ENCODE data around the gene WNT2B. TPM values are rescaled to one million over a fixed set of nuclear protein-coding genes. Genes with fewer than 3 reads are reported as not detected.

WNT2B gene
- polyA plus RNA-seq, 3 donors = 0.52 to 2.6 (median 1.3) TPM

DNA sequence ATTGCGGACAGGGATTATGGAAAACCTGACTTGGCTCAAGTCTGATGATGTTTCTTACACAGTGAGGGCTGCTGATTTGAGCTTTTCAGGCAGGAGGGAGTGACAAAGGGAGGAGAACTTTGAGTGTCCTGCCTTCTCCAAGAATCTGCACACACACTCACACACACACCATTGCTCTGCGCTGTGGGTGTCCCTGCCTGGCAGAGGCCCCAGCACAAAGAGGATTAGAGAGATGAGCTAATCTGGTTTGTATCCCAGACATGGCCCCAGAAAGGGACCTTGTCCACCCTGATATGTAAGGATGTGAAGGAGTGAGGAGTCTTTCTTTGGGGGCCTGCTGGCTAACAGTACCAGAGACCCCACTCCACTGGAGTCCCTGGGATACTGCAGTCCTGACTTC, 5.9 kb upstream of the WNT2B start:
- WGBS, 3 donors = 46 to 86% (median 64%) methylated on average over 2 of the region's 2 CpGs
- no peak overlapping the region for H3K27ac ChIP-seq (ENCODE audit: low read depth, low read length)

DNA sequence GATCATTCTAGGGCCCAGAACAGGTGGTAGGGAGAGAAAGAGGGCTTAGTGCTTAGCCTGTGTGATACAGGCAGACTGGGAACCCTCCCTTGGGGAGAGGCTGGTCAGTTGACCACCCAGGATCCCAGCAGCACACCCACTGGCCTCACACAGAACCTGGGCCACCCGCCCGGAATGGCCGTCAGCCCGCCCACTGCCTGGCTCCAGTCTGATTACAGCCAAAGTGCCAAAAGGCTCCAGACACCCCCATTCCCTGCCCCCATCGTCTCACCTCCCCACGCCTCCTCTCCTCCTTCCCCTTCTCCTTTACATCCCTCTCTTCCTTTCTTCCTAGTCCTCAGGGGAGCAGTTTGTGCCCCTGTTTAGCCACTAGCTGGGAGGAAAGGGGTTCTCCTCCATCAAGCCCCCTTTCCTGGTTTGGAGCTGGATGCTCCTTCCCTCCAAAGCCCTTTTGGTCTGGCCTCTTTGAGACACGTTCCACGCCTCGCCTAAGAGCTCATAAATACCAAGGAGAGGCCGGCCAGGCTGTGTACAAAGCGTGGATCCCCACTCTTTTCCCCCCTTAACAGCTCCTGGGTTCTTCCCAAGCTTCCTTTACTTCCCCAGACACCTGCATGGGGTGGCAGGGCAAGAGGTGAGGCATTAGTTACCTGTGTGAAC, 4.6 kb upstream of the WNT2B start:
- whole genome bisulfite sequencing, 3 donors = 71 to 80% (median 71%) methylated on average over 11 of the region's 11 CpGs
- H3K27ac ChIP-seq (ENCODE audit: low read depth, low read length) = no peak overlapping the region

DNA sequence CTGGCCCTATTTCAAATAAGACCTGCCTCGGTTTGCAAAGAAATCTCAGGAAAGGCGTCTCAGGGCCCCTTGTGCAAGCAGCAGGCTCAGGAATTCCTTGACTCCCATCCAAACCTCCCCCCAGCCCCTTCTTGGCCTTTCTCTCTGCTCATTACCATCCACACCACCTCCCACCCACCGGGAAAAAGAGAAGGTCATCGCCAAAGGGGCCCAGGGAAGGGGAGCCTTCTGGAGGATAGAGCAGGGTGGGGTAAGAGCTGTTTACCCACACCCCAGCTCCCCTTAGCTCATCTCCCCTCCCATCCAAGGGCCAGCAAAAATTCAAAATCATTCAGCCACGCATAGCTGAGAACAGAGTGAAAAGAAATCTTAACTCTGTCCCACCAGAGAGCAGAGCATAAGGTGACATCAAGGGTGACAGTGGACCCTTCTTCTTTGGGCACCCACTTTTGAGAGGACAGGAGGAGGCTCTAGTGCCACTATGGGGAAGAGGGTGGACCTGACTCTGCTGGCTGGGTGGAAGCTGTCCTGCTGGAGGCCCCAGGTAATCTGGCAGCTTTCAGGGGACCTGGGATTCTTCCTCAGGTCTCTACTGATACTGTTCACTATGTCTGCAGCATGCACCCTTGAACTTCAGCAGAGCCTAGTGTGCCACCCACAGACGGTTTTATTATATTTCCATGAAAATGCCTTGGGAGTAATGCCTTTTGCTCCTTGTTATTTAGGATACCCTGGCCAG, 3.9 kb upstream of the WNT2B start:
- no peak overlapping the region for H3K27ac ChIP-seq (ENCODE audit: low read depth, low read length)
- 61 to 71% (median 63%) methylated on average over 6 of the region's 6 CpGs for WGBS, 3 donors

DNA sequence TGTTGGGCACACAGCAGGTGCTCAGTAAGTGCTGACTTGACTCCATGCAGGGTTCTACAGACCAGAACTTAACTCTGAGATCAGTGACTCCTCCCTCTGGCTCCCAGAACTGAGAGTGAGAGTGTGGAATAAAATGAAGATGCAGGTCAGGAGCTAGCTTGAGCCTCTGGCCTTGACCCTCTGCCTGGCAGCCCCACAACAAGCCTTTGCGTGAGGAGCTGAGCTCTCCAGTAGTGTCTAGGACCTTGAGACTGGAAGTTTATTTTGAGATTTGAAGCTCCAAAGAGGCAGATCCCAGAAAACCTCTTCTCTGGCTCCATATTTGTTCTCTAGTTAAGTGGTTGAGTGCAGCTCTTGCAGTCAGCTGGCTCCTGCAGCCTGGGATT, 3.4 kb upstream of the WNT2B start:
- WGBS, 3 donors = 85% methylated on average over 1 of the region's 1 CpG
- H3K27ac ChIP-seq (ENCODE audit: low read depth, low read length) = no peak overlapping the region

DNA sequence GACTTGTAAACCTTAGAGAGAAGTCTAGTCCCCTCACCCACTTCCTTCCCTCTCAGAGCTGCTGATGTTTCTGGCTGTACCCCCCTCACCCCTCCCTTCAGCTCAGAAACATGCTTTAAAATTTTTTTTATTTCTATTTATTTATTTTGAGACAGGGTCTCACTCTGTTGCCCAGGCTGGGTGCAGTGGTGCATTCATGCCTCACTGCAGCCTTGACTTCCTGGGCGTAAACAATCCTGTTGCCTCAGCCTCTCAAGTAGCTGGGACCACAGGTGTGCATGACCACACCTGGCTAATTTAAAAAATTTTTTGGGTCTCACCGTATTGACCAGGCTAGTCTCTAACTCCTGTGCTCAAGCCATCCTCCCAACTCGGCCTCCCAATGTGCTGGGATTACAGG, 2.9 kb upstream of the WNT2B start:
- 86 to 90% (median 88%) methylated on average over 3 of the region's 3 CpGs for WGBS, 3 donors
- no peak overlapping the region for H3K27ac ChIP-seq (ENCODE audit: low read depth, low read length)

DNA sequence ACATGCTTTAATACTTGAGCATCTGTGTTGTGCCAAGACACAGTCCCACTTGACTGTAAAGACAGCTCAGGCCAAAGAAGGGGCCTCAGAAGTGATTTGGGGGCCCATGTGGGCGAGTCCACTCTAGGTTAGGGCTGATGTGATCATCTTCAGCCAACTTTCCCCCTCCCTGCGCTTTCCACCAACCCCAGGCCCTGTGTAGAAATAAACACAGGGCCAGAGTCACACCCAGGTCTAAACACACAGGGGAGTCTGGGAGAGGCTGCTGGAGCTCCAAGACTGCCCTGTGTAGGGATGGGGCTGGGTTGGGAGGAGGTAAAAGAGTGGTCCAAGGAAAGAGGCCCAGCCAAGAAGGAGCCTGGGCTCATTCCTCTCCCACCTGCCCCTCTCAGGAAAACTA, 2.5 kb upstream of the WNT2B start:
- WGBS, 3 donors = 74 to 78% (median 77%) methylated on average over 2 of the region's 2 CpGs
- no peak overlapping the region for H3K27ac ChIP-seq (ENCODE audit: low read depth, low read length)

DNA sequence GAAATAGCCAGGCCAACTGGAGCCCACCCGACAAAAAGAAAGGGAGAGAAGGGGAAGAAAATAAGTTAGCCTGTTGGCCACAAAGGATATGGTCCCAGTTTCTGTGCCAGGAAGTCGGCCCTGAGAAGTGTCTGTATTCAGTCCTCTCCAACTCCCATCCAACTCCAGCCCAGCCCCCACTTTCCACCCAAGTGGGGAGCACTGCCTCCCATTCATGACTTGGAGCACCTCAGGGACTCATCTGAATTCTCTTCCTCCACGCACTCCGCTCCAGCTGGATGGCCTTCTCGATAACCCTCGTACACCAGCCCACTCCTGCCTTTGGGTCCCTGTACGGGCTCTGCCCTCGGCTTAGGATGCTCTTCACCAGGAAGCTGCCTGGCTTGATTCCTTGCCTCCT, 2.0 kb upstream of the WNT2B start:
- H3K27ac ChIP-seq (ENCODE audit: low read depth, low read length) = no peak overlapping the region
- WGBS, 3 donors = 87 to 95% (median 91%) methylated on average over 8 of the region's 8 CpGs

DNA sequence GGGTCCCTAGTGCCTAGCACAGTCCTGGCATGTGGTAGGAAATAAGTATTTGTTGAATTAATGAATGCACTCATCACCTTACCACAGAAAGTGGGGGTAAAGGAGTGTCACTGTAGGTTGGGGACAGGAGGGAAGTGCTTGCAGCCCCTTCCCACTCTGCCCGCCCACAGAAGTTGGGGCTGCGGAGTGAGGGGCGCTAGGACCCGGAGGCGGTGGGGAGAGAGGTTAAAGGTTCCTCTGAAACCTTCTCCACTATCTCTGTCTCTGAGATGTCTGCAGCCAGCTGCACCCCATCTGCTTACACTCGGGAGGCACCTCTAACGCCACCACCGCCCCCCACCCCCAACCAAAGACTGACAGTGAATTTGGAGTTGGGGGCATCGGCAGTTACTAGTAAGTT, 1.4 kb upstream of the WNT2B start:
- no peak overlapping the region for H3K27ac ChIP-seq (ENCODE audit: low read depth, low read length)
- WGBS, 3 donors = 77 to 84% (median 82%) methylated on average over 9 of the region's 9 CpGs

DNA sequence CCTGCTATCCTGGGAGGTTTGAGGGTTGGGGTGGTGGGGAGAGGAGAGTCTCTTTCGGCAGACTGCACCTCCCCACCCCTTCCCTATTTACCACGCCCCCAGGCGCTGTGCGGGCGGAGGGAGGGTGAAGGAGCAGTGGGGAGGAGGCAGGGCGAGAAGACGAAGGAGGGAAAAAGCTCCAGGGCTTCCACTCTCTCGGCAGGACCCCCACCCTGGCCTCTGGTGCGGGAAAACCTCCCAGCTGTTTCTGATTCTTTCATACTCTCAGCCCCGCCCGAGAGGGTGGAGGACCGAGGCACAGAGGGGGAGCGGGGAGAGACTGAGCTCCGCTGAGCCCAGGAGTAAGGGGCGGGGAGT, 866 bp upstream of the WNT2B start:
- no peak overlapping the region for H3K27ac ChIP-seq (ENCODE audit: low read depth, low read length)
- 0 to 3% (median 1%) methylated on average over 14 to 15 of the region's 15 CpGs for WGBS, 3 donors

DNA sequence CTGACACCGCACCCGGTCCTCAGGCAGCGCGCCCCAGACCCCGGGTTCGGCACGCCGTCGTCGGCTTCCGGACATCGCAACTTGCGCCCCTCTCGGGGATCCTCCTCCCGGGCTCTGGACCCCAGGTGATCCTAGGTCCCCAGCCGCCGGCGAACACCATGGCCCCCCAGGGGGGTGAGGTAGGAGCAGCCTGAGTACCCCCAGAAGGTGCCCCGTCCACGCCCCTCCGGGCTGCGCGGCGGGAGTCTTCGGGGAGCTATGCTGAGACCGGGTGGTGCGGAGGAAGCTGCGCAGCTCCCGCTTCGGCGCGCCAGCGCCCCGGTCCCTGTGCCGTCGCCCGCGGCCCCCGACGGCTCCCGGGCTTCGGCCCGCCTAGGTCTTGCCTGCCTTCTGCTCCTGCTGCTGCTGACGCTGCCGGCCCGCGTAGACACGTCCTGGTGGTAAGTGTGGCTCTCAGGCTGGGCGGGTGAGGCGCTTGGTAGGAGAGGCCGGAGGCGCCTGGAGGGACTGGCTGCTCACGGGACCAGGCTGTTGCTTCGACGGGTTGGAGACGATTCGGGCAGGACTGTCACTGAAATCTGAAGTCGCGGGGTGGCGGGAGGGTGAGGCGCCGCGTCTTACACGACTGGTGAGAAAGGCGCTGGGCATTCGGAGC, 367 bp downstream of the WNT2B start:
- WGBS, 3 donors = 10 to 12% (median 11%) methylated on average over 57 to 66 of the region's 66 CpGs
- H3K27ac ChIP-seq (ENCODE audit: low read depth, low read length) = no peak overlapping the region

DNA sequence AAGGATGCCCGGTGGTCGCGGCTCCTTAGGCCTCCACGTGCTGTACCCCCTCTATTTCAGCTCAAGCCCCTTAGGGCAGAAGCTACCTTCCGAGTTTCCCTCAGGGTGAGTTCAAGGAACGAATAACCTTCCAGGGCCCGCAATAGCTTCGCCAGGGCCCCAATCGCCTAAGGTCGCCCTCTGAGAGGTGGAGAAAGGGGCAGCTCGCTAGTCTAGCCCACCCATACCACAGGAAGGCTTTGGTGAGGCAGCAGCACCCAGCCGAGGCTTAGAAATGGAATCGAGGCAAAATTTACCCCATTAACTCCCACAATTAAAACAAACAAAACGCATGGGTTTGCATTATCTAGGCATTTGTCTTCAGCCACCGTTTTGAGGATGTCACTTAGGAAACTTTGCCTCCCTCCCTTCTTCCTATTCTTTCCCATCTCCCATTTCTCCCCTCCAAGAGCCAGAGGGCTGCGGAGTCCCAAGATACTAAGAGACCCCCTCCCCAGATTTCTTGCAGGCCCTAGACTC, 954 bp downstream of the WNT2B start:
- 54 to 62% (median 62%) methylated on average over 16 of the region's 16 CpGs for WGBS, 3 donors
- no peak overlapping the region for H3K27ac ChIP-seq (ENCODE audit: low read depth, low read length)

DNA sequence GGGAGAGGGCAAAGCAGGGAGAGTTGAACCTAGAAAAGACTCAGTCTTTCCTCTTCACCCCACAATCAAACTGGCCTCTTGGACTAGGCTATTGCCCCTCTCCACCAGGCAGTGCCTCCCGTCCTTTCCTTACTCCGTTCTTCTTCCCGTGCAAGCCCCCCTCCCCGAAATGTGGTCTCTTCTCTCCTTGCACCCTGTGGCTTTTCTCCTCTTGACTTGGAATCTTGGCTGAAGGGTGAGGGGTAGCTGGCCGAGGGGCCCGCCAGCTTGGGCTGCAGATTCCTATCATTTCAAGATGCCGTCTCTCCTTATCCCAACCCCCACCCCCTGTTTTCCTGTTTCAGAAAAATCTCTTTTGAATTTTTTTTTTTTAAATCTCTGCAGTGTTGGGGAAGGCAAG, 1.6 kb downstream of the WNT2B start:
- no peak overlapping the region for H3K27ac ChIP-seq (ENCODE audit: low read depth, low read length)
- WGBS, 3 donors = 80 to 81% (median 81%) methylated on average over 7 of the region's 7 CpGs

DNA sequence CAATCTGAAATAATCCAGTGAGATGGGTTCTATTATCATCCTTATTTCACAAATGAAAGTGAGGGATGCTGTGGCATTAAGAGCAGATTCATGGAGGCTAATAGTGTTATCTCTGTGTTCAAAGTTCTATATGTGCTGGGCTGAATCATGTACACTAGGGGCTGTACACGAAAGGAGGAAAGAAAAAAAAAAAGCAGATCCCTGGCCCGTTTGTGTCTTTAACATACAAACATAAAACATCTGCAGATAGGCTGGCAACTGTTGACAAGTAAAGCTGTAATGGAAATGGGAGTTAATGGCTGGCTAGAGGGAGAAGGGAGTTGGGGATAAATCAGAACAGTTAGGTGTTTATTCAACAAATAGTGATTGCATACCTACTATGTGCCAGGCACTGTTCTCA, 3.1 kb downstream of the WNT2B start:
- 43 to 64% (median 54%) methylated on average over 2 of the region's 2 CpGs for WGBS, 3 donors
- no peak overlapping the region for H3K27ac ChIP-seq (ENCODE audit: low read depth, low read length)

DNA sequence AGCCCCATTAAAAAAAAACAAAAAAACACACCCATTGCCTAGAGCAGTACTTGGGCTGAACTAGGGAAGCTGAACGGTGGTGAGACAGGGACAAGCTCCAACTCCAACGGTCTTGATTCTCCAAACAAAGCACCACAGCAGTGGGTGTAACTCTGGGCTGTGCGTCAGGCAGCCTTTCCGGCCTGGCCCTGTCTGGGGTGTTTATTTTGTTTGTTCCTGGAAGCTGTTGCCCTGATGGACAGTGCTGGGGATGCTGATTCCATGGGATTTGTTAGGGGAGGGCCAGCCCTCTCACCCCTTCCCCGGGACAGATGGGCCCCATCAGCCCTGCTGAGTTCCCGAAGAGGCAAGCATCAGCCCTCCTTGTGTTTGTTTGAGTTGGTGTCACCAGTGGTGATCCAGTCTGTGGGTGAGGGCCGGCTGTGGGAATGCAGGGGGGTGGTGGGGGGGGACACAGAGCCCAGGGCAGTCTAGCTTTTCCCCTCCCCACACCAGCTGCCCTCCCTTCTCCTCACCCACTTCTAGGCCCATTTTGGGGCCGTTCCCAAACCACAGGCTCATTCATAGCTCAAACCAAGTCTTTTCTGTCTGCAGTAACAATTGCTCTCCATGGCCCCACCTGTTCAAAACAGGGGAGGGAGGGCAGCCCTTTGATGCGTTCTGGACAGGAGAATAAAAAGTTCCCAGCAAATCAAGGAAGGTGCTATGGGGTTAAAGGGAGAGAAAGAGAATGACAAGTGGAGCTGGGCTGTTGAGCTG, 4.5 kb downstream of the WNT2B start:
- WGBS, 3 donors = 67% methylated on average over 9 of the region's 9 CpGs
- H3K27ac ChIP-seq (ENCODE audit: low read depth, low read length) = no peak overlapping the region

DNA sequence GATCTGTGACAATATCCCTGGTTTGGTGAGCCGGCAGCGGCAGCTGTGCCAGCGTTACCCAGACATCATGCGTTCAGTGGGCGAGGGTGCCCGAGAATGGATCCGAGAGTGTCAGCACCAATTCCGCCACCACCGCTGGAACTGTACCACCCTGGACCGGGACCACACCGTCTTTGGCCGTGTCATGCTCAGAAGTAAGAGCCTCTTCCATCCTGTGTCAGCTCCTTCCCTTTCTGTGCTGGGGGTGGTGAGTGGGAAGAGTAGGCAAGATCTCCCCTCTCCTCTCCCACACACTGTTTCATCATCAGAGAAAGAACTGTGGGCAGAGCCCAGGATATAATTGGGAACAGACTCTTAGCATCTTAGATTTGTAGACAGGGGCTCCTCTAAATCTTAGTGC, 6.1 kb downstream of the WNT2B start:
- H3K27ac ChIP-seq (ENCODE audit: low read depth, low read length) = no peak overlapping the region
- WGBS, 3 donors = 95% methylated on average over 12 of the region's 12 CpGs

DNA sequence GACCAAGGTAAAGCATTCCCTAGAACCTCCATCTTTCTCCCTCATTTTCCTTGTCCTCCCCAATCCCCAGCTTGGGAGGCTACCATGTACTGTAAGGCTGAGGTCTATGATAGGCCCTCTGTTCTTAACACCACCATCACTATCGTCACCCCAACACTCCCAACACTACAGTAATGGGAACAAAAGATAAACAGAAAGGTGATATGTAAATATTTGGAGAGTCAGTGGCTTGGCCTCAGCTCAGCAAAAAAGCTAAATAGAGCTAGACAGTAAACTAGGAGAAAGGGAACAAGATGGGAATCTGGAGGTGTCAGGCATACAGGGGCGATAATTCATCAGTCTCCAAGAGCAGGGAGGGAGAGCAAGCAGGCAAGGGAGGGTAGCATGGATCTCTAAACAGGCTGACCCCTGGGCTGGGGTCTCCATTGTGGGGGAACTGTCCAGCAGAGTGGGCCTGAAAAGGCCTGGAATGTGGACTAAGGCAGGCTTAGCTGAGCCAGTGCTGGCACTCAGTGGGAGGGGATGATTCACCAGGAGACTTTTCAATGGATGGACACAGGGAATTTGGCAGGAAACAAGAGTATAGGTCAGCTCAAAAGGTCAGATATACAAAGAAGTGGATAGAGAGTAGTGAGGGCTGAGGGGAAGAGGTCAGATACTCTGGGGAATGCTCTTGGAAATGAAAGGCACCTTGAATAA, 6.7 kb downstream of the WNT2B start:
- H3K27ac ChIP-seq (ENCODE audit: low read depth, low read length) = no peak overlapping the region
- WGBS, 3 donors = 49 to 87% (median 83%) methylated on average over 2 of the region's 2 CpGs

DNA sequence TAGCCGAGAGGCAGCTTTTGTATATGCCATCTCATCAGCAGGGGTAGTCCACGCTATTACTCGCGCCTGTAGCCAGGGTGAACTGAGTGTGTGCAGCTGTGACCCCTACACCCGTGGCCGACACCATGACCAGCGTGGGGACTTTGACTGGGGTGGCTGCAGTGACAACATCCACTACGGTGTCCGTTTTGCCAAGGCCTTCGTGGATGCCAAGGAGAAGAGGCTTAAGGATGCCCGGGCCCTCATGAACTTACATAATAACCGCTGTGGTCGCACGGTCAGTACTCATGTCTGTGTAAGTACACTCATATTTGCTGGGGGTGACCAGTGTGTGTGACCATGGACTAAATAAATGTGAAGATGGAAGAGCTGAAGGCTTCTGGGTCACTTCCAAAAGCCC, 7.4 kb downstream of the WNT2B start:
- 92 to 96% (median 94%) methylated on average over 14 of the region's 14 CpGs for WGBS, 3 donors
- H3K27ac ChIP-seq (ENCODE audit: low read depth, low read length) = no peak overlapping the region

DNA sequence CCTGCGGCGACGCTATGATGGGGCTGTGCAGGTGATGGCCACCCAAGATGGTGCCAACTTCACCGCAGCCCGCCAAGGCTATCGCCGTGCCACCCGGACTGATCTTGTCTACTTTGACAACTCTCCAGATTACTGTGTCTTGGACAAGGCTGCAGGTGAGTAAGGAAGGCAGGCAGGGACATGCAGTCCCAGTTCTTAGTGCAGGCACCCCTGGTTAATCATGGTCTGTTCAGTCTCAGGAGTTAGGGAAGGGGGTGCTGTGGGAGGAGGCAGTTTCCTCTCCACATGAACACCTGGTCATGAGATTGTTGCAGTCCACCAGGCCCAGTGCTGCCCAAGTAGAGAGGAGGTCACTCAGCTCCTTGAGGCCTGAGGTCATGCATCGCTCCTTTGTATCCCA, 8.5 kb downstream of the WNT2B start:
- no peak overlapping the region for H3K27ac ChIP-seq (ENCODE audit: low read depth, low read length)
- WGBS, 3 donors = 96 to 99% (median 97%) methylated on average over 9 of the region's 9 CpGs
